T-helper 9 cell (primary cell): ENCODE data around the gene TIGD4.

Source experiments
- DNase-seq: peaks from one replicate; pipeline ENCODE4 v3.0.0-alpha.2; 2020
- total RNA-seq, 2 donors: gene quantifications; one replicate each; lab custom pipeline; 2026; lab: John Stamatoyannopoulos, UW

TIGD4 gene
- 0 to 1.3 reads per million in 2 donors for total RNA-seq

DNA sequence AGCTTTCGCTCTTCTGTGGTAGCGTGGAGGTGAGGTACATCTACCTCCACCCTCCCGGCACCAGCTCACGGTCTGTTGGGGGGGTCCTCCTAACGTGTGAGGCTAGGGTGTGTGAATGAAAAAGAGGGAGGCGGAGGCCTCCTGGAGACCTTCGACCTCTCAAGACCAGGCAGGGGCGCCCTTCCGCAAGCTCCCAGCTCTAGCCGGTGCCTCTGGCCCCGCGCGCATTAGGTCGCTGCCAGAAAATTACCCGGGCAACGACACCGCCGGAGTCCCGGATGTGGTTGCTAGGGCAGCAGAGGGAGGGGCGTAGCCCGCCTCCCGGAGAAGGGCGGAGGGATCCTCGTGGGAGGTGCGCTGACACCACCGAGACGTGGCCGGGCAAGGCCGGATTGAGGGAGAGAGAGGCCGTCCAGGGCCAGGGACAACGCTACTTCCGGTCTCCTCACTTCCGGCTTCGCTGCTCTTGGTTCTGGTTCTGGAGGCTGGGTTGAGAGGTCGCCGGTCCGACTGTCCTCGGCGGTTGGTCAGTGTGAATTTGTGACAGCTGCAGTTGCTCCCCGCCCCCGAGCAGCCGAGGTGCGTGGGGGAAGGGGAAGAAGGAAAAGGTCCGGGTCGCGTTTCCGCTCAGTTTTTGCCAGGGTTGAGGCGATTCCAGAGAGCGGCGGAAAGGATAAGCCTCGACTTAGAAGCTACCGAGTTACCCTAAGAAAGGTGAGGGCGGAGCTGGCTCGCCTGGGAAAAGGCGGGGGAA lies at the start of gene TIGD4, which contains the start of gene ARFIP1:
Gene TIGD4, minus strand, starts transcription at position 218 of the 754 bp plus-strand sequence. CDS start 8,726 bp downstream, outside the sequence.
Gene ARFIP1, plus strand, starts transcription at position 442 of the 754 bp plus-strand sequence. CDS start 49,680 bp downstream, outside the sequence.
- peak; percentile 90 for DNase-seq

DNA sequence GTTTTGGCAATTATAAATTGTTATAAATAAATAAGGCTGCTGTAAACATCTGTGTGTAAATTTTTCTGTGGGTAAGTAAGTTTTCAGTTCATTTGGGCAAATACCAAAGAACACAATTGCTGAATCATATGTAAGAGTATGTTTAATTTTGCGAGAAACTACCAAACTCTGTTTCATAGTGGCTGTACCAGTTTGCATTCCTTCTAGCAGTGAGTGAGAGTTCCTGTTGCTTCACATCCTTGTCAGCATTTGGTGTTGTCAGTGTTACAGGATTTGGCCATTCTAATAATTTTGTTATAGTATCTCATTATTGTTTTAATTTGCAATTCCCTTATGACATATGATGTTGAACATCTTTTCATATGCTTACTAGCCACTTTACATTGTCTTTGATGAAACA lies 48.6 kb upstream of the TIGD4 start:
- no peak for DNase-seq

DNA sequence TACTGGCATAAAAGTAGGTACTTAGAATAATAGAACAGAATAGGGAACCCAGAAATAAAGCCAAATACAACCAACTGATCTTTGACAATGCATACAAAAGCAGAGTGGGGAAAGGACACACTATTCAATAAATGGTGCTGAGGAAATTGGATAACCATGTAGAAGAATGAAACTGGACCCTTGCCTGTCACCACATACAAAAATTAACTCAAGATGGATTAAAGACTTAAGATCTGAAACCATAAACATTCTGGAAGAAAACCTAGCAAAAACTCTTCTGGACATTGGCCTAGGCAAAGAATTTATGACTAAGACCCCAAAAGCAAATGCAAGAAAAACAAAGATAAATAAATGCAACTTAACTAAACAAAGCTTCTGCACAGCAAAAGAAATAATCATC lies 45.8 kb upstream of the TIGD4 start:
- DNase-seq, result no peak

DNA sequence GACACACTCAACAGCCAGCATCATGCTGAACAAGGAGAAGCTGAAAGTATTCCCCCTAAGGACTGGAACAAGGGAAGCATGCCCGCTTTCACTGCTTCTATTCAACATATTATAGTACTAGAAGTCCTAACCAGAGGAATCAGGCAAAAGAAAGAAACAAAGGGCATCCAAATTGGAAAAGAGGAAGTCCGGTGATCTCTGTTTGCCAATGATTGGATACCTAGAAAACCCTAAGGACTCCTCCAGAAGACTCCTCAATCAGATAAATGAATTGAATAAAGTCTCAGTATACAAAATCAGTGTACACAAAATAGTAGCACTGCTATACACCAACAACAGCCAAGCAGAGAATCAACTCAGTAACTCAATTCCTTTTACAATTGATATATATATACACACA lies 45.0 kb upstream of the TIGD4 start:
- no peak for DNase-seq

DNA sequence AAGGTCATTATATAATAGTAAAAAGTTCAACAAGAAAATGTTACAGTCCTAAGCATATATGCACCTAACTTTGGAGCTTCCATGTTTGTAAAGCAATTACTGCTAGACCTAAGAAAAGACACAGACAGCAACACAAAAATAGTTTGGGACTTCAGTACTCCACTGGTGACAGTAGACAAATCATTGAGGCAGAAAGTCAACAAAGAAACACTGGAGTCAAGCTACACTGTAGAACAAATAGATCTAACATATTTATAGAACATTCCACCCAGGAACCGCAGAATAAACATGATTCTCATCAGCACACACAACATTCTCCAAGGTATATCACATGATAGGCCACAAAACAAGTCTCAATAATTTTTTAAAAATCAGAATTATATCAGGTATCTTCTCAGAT lies 42.8 kb upstream of the TIGD4 start:
- DNase-seq, result no peak

DNA sequence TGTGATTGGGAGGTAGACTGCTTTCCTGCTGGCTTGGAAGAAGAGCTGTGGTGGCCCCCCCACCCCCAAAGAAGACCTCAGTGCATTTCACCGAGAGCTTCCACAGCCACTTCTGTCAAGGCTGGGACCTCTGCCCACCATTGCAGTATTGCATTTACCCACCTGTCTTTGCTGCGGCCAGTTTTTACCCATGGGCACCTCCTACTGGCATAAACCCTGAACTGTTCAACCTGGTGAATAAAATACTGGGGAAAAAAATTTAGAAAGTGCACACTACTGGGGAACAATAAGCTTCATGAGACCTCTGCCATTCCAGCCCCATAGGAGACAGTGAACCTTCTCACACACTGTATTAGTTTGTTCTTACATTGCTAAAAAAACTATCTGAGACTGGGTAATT lies 40.5 kb upstream of the TIGD4 start:
- no peak for DNase-seq

DNA sequence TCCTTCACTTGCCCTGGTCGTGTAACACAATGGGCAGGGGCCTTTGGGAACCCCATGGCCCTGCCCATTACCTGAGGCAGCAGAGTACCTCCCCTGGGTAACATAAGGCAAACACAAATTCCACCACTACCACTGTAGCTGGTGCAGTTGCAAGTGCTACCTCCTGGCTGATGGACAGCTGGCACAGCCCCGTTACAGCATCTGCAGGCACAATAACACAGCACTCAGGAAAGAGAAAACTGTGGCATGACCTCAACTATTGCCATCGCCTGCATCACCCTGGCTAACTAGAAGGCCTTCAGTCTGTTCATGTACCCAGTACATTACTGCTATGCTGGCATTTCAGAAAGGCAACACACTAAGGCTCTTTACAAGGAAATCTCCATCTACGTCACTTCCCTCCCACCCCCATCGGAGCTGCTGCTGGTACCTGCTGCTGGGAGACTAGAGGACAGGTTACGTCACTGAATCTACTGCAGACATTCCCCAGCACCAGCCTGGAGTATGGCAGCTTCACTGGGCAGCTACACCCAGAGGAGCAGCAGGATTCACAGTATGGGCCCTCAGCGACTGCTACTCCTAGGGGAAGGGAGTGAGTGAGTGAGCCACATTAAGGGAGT lies 39.6 kb upstream of the TIGD4 start:
- no peak for DNase-seq

DNA sequence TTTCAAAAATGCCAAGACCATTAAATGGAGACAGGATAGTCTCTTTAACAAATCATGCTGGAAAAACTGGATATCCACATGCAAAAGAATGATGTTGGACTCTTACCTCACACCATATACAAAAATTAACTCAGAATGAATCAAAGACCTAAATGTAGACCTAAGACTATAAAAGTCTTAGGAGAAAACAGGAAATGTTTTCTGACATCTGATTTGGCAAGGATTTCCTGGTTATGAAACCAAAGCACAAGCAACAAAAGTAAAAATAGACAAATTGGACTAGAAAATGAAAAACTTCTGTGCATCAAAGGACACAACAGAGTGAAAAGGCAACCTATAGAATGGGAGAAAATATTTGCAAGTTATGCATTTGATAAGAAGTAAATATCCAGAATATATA lies 37.8 kb upstream of the TIGD4 start:
- no peak for DNase-seq

DNA sequence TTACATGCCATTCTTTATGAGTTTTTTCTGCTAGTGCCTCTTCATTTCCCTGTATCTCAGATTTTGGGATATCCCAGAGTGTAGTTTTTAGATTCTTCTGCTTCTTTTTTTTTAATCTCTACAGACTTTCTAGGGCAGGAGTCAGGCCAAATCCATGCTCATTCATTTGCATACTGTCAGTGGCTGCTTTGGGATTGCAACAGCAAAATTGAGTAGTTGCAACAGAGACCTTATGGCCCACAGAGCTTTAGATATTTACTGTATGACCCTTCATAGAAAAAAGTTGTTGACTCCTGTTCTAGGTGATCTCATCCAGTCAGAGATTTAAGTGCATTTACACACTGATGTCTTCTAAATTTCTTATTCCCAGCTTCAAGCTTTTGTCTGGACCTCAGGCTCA lies 35.5 kb upstream of the TIGD4 start:
- DNase-seq, result no peak

DNA sequence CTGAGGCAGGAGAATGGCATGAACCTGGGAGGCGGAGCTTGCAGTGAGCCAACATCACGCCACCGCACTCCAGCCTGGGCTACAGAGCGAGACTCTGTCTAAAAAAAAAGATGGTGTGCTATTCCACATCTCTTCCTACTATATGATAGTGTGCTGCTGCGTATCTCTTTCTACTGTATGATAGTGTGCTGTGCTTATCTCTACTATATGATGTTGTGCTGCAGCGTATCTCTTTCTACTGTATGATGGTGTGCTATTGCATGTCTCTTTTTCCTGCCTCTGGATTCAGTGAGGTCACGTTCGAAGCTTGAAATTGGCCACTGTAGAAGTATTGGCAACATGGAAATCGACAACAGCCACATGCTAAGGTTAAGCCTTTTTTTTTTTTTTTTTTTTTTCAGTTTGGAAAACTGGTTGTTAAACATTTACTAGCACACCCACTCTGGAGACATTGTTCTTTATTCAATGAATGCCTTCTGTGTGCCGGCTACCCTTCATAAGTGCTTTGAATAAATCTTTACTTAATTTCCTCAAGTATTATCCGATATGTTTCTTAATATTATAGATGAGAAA lies 31.3 kb upstream of the TIGD4 start:
- DNase-seq, result no peak

DNA sequence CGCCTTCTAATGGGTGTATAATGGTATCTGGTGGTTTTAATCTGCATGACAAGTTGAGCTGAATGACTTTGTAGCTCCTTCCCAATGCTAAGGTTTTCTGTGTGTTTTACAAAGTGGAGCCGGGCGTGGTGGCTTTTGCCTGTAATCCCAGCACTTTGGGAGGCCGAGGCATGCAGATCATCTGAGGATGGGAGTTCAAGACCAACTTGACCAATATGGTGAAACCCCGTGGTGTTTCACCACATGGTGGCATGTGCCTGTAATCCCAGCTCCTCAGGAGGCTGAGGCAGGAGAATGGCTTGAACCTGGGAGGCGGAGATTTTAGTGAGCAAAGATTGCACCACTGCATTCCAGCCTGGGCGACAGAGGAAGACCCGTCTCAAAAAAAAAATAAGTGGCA lies 29.1 kb upstream of the TIGD4 start:
- no peak for DNase-seq

DNA sequence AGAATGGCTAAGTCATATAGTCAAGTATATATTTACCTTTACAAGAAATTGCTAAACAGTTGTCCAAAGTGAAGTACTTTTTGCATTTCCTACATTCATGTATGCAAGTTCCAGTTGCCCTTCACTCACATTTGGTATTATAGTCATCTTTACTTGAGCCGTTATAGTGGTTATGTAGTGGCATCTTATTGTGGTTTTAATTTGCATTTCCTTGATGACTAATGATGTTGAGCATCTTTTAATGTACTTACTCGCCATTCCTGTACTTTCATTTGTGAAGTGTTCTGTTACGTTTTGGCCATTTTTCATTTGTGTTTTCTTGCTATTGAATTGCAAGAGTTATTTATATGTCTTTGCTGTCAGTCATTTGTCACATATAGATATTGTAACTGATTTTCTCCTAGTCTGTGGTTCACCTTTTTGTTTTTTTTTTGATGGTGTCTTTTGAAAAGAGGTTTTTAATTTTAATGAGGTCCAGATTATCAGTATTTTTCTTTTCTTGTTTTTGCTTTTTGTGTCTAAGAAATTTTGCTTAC lies 27.8 kb upstream of the TIGD4 start:
- DNase-seq, result no peak

DNA sequence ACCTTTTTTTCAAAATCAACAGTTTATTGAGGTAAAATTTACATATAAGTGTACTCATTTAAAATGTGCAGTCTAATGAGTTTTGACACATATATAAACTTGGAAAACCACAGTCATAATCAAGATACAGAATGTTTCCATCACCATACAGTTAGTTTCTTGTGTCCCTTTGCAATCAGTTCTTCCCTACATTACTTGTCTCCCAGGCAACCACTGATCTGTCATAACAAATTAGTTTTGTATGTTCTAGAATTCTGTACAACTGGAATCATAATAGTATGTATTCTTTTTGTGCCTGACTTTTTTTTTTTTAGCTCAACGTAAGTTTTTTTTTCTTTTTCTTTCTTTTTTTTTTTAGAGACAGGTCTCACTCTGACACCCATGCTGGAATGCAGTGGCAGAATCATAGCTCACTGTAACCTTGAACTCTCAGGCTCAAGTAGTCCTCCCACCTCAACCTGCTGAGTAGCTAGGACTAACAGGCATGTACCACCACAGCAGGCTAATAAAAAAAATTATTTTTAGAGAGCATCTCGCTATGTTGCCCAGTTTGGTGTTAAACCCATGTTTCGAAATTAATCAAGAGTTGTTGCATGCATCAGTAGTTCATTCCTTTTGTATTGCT lies 27.1 kb upstream of the TIGD4 start:
- DNase-seq, result no peak

DNA sequence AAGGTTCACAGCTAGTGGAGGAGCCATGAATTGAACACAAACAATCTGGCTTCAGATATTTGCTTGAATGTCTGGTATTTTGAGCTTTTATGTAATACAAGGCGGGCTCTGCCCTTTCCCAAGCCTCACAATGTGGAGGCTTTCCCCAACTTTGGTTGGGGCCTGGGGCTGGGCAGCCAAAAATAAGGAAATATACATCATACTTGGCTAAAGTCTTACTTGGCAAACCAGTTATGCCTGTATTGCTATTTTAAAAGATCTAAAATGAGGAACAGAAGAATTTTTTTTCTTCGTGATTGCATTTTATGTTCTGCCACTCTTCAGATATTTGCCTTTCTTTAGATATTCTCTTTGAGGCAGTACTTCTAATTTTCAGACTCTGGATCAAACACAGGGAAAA lies 26.3 kb upstream of the TIGD4 start:
- DNase-seq, result no peak

DNA sequence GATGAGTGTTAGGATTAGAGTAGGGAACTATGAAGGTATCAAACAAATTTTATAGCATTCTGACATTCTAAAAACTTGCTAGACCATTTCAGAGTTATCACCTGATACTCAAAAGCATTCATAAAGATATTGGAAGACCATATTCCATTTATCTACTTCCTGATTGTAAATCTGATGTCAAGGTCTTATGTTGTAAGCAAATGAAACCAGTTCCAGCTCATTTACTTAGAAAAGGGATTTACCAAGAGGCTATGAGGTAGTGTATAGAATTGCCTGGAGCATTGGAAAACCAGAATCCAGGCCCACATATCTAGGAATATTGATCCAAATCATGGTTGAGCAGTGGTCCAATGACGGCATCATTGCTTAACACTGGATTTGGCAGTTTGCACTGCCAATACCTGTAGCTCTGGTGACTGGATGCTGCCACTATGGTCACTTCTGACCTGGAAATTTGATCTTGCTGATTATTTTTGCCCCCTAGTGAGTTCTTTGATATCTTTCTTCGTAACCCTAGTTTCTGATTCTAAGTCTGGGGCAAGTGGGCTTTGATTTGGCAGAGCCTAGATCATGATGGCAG lies 25.6 kb upstream of the TIGD4 start:
- no peak for DNase-seq

DNA sequence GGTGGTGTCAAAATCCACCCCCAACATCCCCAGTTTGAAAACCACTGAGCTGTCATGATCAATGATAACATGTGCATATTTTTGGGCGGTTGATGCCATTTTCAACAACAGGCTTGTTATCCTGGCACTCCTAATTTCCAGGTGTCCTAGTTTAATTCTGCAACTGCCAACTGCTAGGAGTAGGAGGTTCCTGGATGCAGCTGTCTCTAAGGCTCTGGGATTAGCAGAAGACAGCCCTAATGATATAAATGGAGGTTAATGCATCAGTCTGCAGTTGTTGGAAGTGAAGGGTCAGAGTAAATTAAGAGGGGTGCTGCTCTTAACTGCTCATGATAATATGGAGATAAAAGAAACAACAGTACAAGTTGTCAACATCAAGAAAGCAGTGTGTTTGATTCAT lies 24.0 kb upstream of the TIGD4 start:
- DNase-seq, result no peak

DNA sequence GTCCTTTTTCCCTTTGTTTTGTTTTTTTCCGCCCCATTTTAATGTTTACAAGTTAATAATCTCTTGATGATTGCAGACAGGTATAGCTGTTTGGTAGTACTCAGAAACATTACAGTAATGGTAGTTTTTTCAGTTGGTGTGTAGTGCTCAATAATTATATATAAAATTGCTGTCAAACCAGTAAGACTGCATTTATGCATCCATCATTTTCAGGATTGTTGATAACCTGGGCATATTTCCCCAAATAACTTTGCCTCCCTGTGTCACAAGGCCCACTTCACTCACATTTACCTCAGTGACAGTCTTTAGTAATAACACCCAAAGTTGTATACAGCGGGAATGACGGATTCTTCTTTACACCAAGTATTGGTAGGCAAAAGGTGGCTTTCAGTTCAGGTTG lies 16.4 kb upstream of the TIGD4 start:
- DNase-seq, result no peak

DNA sequence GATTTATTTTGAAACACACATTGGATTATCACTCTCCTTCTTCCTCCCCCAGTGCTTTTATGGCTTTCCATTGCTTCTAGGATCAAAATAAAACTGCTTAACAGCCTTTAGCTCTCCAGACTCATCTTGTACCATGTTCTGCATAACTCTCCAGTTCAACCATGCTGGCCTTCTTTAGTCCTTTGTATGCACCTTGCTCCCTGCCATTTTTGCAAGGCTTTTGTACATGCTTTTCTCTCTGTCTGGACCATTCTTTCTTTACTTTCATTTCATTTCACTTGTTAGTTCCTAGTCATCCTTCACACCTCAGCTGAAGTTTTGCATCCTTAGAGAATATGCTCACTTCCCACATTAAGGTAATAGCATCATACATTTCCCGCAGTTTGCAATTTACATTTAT lies 7.1 kb upstream of the TIGD4 start:
- DNase-seq, result no peak

DNA sequence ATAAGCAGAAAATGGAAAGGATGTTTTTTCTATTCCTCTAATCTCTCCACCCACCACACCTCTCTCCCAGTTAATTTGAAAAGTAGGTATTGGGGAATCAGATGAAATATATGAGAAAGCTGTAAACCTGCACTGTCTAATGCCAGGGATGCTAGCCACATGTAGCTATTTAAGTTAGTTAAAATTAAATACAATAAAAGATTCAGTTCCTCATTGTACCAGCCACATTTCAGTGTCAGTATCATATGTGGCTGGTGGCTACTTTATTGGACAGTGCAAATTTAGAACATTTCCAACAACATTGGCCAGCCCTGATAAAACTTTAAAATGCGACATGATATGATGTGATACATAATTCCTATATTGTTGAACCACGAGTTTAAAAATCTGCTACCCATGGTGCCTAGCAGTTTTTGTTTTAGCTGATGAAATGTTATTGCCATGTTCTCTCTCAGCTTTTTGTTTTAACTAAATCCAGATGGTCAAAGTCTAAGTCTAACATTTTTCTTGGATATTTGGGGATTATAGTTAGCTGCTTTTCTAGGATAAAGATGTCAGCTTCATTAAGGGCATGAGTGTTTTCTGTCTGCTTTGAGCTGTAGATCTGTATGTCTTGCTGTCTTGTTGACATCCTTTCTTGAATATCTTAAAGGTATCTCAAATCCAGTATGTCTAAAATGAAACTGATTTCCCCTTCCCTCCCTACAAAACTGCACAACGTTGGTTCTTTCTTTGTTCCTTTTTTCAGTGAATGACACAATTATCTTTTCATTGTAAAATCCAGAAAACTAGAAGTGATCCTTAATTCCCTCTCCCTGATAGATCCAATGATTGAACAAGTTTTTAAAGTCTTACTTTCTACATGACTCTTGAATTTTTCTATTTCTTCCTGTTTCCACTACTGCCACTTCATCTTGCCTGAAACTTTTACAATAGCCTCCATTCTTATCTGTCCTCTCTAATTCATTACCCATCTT lies 6.4 kb upstream of the TIGD4 start:
- no peak for DNase-seq

DNA sequence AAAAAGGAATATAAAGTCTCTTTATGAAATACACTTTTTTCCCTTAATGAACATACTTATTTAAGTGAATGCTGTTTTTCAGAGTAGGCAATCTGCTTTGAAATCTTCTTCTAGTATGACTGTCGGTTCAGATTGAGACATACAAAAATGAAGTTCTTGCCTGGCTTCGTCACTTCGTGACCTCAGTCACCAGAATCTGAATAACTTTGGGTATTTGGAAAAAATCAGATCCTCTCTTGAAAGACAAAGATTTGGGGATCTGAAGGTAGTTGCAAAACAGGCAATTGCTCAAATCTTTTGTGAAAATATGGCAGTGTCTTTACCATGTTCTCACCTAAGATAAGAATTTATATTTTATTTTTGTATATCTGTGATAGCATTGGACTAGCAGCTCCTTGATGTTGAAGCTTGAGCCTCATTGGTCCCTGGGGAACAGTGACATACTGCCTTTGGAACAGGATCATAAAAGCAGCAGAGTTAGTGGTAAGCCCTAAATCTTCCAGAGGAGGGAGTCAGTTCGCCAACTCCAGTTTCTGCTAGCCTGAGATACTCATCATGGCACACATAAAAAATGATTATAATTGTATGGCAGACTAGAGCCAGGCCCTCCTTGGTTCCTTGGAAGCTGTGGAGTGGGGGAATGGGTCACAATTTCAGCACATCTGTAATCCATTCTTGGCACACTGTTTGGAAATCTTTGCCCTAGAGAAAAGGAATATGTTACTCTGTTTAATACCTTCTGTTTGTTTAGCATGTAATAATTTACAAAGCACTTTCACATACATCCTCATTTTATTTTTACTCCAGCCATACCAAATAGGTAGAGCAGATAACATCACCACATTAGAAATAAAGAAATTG lies 5.2 kb upstream of the TIGD4 start:
- DNase-seq, result no peak

DNA sequence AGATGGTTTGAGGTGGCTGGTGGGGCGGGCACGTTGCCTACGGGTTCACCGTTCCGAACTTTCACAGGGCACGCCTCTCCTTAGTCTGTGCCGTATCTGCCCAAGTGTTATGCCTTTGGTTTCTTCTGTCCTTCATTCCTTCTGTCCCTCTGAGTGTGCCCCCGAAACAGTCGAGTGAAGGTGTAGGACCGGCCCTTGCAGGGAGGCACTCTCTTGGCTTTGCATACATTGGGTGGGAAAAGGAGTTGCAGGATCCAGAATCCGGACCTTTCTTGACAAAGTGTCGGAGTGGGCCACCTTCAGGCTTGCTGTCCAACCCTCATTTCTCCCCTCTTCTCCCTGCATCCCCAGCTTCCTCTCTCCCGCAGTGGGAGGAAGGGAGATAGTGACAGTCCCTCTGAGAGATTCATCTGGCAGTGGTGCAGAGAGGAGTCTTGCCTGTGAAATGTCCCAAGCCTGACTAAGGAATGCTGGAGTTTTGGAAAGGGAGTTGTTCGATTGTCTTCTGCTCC lies 793 bp upstream of the TIGD4 start:
- no peak for DNase-seq
